GM04504 (cell line): ENCODE data around the gene TBX15.
"Not testable (repeated sequence)": the region's sequence is repeated elsewhere in the genome, so short reads cannot be mapped to it uniquely, and the experiment has no call there.

Source experiments
- DNase-seq: peaks from one replicate; pipeline ENCODE4 v3.0.0-alpha.2; 2012; ENCODE audit warnings: low read depth

Gene TBX15

GRCh38 chr1:118958937-118959631, 29.1 kb downstream of the TBX15 start:
- no peak for DNase-seq

GRCh38 chr1:118958140-118958539, 30.0 kb downstream of the TBX15 start:
- DNase-seq: no peak

- DNase-seq: not testable (repeated sequence)
Observed at GRCh38 chr1:118957579-118957978, 30.6 kb downstream of the TBX15 start.

- DNase-seq: no peak
Observed at GRCh38 chr1:118954301-118954905, 33.7 kb downstream of the TBX15 start.

GRCh38 chr1:118951270-118951936, 36.7 kb downstream of the TBX15 start:
- no peak for DNase-seq

GRCh38 chr1:118949315-118949714, 38.8 kb downstream of the TBX15 start:
- DNase-seq: peak; percentile 67

GRCh38 chr1:118948846-118949245, 39.3 kb downstream of the TBX15 start:
- no peak for DNase-seq

GRCh38 chr1:118948351-118948750, 39.8 kb downstream of the TBX15 start:
- DNase-seq: no peak

- no peak for DNase-seq
Observed at GRCh38 chr1:118947790-118948189, 40.4 kb downstream of the TBX15 start.

GRCh38 chr1:118947003-118947765, 41.0 kb downstream of the TBX15 start:
- no peak for DNase-seq

GRCh38 chr1:118945489-118945888, 42.7 kb downstream of the TBX15 start:
- DNase-seq: peak; percentile 50

- DNase-seq: no peak
Observed at GRCh38 chr1:118944546-118944945, 43.6 kb downstream of the TBX15 start.

- DNase-seq: no peak
Observed at GRCh38 chr1:118944133-118944532, 44.0 kb downstream of the TBX15 start.

- DNase-seq: no peak
Observed at GRCh38 chr1:118940957-118941356, 47.2 kb downstream of the TBX15 start.

- DNase-seq: no peak
Observed at GRCh38 chr1:118937413-118938072, 50.6 kb downstream of the TBX15 start.

GRCh38 chr1:118934706-118935105, 53.4 kb downstream of the TBX15 start:
- no peak for DNase-seq

GRCh38 chr1:118933051-118933781, 54.9 kb downstream of the TBX15 start:
- no peak for DNase-seq

- DNase-seq: no peak
Observed at GRCh38 chr1:118931876-118932275, 56.3 kb downstream of the TBX15 start.

- DNase-seq: no peak
Observed at GRCh38 chr1:118928739-118929554, 59.2 kb downstream of the TBX15 start.

- no peak for DNase-seq
Observed at GRCh38 chr1:118927427-118928187, 60.5 kb downstream of the TBX15 start.
